ENCODE results near the gene C14orf180.
"Not testable (repeated sequence)": the region's sequence is repeated elsewhere in the genome, so short reads cannot be mapped to it uniquely, and the experiment has no call there.

DNA sequence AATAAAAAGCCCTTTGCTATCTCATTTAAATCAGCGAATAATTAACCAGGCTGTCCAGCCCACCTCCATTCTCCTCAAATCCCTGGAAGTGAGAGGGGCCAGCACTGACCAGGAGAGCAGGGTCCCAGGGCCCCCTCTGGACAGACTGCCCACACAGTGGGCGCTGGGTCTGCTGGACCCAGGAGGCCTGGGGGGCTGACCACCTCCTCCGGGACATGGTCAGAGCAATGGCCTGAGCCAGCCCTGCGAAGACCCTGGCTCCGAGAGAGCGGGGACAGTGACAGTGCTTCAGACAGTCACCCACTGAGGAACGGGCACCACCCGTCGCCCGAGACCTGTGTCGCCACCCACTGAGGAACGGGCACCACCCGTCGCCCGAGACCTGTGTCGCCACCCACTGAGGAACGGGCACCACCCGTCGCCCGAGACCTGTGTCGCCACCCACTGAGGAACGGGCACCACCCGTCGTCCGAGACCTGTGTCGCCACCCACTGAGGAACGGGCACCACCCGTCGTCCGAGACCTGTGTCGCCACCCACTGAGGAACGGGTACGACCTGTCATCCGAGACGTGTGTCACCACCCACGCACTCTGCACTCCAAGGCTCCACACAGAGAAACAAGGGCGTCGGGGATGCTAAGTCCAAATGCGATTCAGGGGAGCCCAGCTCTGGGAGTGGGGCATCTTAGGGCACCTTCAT is 57.4 kb downstream of the C14orf180 start:
- TF ChIP-seq, protein P1, sequence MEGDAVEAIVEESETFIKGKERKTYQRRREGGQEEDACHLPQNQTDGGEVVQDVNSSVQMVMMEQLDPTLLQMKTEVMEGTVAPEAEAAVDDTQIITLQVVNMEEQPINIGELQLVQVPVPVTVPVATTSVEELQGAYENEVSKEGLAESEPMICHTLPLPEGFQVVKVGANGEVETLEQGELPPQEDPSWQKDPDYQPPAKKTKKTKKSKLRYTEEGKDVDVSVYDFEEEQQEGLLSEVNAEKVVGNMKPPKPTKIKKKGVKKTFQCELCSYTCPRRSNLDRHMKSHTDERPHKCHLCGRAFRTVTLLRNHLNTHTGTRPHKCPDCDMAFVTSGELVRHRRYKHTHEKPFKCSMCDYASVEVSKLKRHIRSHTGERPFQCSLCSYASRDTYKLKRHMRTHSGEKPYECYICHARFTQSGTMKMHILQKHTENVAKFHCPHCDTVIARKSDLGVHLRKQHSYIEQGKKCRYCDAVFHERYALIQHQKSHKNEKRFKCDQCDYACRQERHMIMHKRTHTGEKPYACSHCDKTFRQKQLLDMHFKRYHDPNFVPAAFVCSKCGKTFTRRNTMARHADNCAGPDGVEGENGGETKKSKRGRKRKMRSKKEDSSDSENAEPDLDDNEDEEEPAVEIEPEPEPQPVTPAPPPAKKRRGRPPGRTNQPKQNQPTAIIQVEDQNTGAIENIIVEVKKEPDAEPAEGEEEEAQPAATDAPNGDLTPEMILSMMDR (IDR thresholded peaks at IDR 0.05; ENCODE audit: low read depth, low read length), result not testable (repeated sequence)
- TF ChIP-seq POLR2A (IDR thresholded peaks at IDR 0.05; ENCODE audit: extremely low read depth, insufficient read length), result not testable (repeated sequence)
- TF ChIP-seq, protein P2, sequence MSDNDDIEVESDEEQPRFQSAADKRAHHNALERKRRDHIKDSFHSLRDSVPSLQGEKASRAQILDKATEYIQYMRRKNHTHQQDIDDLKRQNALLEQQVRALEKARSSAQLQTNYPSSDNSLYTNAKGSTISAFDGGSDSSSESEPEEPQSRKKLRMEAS (IDR thresholded peaks at IDR 0.05; ENCODE audit: low read depth, low read length), result not testable (repeated sequence)

Measured in NB4 (cell line).